Measurements from ENCODE around the gene GBX1.

DNA sequence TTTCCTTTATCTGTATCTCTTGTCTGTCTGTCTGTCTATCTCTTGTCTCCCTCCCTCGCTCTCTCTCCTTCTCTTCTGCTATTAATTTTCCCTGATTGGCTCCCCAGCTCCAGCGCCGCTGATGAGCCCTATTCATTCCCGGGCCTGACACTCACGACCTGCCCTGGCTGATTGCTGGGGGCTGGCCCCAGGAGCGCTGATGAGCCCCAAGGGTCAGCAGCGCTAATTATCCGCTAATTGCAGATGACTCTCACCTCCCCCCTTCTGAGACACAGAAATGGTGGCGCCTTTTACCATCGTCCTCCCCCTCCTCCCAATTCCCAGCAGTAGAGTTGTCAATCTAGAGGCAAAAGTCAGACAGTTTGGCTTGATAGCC is 1.3 kb upstream of the GBX1 start:
- TF ChIP-seq EZH2 (IDR thresholded peaks at IDR 0.05; ENCODE audit: borderline replicate concordance, insufficient read depth, low read length, poor library complexity, severe bottlenecking) = no peak
- TF ChIP-seq, protein P1, sequence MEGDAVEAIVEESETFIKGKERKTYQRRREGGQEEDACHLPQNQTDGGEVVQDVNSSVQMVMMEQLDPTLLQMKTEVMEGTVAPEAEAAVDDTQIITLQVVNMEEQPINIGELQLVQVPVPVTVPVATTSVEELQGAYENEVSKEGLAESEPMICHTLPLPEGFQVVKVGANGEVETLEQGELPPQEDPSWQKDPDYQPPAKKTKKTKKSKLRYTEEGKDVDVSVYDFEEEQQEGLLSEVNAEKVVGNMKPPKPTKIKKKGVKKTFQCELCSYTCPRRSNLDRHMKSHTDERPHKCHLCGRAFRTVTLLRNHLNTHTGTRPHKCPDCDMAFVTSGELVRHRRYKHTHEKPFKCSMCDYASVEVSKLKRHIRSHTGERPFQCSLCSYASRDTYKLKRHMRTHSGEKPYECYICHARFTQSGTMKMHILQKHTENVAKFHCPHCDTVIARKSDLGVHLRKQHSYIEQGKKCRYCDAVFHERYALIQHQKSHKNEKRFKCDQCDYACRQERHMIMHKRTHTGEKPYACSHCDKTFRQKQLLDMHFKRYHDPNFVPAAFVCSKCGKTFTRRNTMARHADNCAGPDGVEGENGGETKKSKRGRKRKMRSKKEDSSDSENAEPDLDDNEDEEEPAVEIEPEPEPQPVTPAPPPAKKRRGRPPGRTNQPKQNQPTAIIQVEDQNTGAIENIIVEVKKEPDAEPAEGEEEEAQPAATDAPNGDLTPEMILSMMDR (IDR thresholded peaks at IDR 0.05; ENCODE audit: poor library complexity, severe bottlenecking) = no peak
- TF ChIP-seq, protein P2, sequence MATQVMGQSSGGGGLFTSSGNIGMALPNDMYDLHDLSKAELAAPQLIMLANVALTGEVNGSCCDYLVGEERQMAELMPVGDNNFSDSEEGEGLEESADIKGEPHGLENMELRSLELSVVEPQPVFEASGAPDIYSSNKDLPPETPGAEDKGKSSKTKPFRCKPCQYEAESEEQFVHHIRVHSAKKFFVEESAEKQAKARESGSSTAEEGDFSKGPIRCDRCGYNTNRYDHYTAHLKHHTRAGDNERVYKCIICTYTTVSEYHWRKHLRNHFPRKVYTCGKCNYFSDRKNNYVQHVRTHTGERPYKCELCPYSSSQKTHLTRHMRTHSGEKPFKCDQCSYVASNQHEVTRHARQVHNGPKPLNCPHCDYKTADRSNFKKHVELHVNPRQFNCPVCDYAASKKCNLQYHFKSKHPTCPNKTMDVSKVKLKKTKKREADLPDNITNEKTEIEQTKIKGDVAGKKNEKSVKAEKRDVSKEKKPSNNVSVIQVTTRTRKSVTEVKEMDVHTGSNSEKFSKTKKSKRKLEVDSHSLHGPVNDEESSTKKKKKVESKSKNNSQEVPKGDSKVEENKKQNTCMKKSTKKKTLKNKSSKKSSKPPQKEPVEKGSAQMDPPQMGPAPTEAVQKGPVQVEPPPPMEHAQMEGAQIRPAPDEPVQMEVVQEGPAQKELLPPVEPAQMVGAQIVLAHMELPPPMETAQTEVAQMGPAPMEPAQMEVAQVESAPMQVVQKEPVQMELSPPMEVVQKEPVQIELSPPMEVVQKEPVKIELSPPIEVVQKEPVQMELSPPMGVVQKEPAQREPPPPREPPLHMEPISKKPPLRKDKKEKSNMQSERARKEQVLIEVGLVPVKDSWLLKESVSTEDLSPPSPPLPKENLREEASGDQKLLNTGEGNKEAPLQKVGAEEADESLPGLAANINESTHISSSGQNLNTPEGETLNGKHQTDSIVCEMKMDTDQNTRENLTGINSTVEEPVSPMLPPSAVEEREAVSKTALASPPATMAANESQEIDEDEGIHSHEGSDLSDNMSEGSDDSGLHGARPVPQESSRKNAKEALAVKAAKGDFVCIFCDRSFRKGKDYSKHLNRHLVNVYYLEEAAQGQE (IDR thresholded peaks at IDR 0.05; ENCODE audit: borderline replicate concordance) = no peak
- TF ChIP-seq RAD21 (conservative IDR thresholded peaks at IDR 0.05) = no peak
- no peak for TF ChIP-seq POLR2AphosphoS5 (IDR thresholded peaks at IDR 0.05)

All from neural cell (in vitro differentiated cells).